HepG2 (cell line): ENCODE measurements around the gene NEK6. TPM values are rescaled to one million over a fixed set of nuclear protein-coding genes. Genes with fewer than 3 reads are reported as not detected.

Source experiments
- CHCHD3 ChIP-seq: sonication (generic); formaldehyde crosslinking; IDR thresholded peaks from 2 replicates; pipeline ENCODE4 v1.8.0; 2022; ENCODE audit warnings: mild to moderate bottlenecking, missing genetic modification reagents, moderate library complexity
- FOSL1 ChIP-seq: sonication (generic); formaldehyde crosslinking; IDR thresholded peaks from 2 replicates; pipeline ENCODE4 v1.9.0; 2021; ENCODE audit warnings: missing genetic modification reagents, borderline replicate concordance
- NR2F1 ChIP-seq, 2 experiments: fragments of 450-650 bp in 1 of 2; formaldehyde crosslinking in 1 of 2; IDR thresholded peaks; 2 replicates each; pipeline versions ENCODE4 v1.5.0 to v1.6.1; 2016 to 2020; ENCODE audit warnings: mild to moderate bottlenecking in 1 of 2, missing compliant biosample characterization in 1 of 2, missing genetic modification reagents in 1 of 2, moderate library complexity in 1 of 2
- SP2 ChIP-seq: sonication (generic); formaldehyde crosslinking; IDR thresholded peaks from 2 replicates; pipeline ENCODE4 v1.5.1; 2020; ENCODE audit warnings: mild to moderate bottlenecking, missing genetic modification reagents
- polyA plus RNA-seq, 8 experiments: library from polyadenylated mRNA; depleted of rRNA in 3 of 8; stranded (reverse) in 7 of 8; unstranded in 1 of 8; fragments of >200 nt; fragmentation: Illumina TruSeq in 4 of 8; extraction: Trizol in 4 of 8; gene quantifications; 2 replicates each; pipeline versions ENCODE4 v1.2.1 to v1.2.3, GENCODE V29; 2011 to 2016; ENCODE audit warnings: low read depth in 4 of 8, missing spikeins in 1 of 8, mixed read lengths in 1 of 8; ENCODE audit not compliant: insufficient read depth in 1 of 8
- total RNA-seq, 5 experiments: library from RNA; depleted of rRNA; stranded (reverse); fragments of >200 nt; fragmentation: Illumina TruSeq; extraction: Trizol; gene quantifications; 2 replicates each; pipeline ENCODE4 v1.2.3, GENCODE V29; 2016; ENCODE audit warnings: low read depth in 1 of 5
- TF ChIP-seq, protein P1 (sequence below): sonication (generic); formaldehyde crosslinking; IDR thresholded peaks from 2 replicates; pipeline ENCODE4 v1.5.0; 2020; ENCODE audit warnings: mild to moderate bottlenecking, missing genetic modification reagents
- TF ChIP-seq, protein P2 (sequence below): IDR thresholded peaks from 2 replicates; pipeline ENCODE4 v1.6.1; 2016; ENCODE audit warnings: missing genetic modification reagents, missing compliant biosample characterization
- TF ChIP-seq, protein P3 (sequence below): IDR thresholded peaks from 2 replicates; pipeline ENCODE4 v1.6.1; 2016; ENCODE audit warnings: mild to moderate bottlenecking
- TF ChIP-seq, protein P4 (sequence below): sonication (generic); formaldehyde crosslinking; IDR thresholded peaks from 2 replicates; pipeline ENCODE4 v1.5.0; 2020; ENCODE audit warnings: mild to moderate bottlenecking, low read depth, missing genetic modification reagents, borderline replicate concordance

Gene NEK6
- total and polyA plus RNA-seq, 2 of the 13 experiments (the other 11 are each of a cell fraction or from before 2014, with no cell fraction given): 30.4 to 119 TPM

DNA sequence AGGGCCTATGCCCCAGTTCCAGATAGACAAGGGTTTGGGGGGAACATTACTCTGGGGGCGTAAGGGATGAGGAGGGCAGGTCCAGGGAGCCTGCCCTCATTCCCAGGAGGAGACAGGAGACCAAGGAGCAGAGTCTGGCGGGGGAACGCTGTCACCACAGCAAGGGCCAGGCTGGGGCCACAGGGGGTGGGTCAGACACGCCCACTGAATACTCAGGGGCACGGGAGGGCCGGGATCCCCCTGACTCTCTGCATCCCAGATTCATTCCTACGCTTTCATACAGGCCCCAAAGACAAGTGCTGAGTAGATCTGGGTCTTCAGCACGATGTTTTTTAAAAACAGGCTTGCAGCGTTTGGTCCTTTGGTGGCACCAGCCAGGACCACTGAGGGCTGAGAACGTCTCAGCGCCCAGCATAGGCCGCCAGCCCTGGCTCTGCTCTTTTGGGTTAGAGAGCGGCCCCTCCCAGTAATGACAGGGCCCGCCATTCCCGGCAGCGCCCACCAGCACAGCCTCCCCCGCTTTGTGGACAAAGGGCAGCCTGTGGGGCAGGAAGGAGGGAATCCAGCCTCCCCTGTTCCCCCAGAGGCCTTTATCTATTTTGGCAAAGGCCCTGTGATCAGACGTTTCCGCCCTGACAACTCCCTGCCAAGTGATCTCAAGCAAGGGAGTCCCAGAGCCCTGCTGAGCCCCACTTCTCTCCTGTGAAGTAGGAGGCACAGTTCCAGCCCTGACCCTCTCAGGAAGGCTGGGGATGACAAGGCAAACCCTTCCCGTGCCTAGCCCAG lies 24.9 kb downstream of the NEK6 start (continued):
- TF ChIP-seq, protein P1, sequence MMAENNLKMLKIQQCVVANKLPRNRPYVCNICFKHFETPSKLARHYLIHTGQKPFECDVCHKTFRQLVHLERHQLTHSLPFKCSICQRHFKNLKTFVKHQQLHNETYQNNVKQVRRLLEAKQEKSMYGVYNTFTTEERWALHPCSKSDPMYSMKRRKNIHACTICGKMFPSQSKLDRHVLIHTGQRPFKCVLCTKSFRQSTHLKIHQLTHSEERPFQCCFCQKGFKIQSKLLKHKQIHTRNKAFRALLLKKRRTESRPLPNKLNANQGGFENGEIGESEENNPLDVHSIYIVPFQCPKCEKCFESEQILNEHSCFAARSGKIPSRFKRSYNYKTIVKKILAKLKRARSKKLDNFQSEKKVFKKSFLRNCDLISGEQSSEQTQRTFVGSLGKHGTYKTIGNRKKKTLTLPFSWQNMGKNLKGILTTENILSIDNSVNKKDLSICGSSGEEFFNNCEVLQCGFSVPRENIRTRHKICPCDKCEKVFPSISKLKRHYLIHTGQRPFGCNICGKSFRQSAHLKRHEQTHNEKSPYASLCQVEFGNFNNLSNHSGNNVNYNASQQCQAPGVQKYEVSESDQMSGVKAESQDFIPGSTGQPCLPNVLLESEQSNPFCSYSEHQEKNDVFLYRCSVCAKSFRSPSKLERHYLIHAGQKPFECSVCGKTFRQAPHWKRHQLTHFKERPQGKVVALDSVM (CRISPR knock-in tag): peak; percentile 62
- TF ChIP-seq CHCHD3: no peak
- TF ChIP-seq, protein P2, sequence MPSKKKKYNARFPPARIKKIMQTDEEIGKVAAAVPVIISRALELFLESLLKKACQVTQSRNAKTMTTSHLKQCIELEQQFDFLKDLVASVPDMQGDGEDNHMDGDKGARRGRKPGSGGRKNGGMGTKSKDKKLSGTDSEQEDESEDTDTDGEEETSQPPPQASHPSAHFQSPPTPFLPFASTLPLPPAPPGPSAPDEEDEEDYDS (CRISPR knock-in tag): 0 out of 2 replicates have a peak, but pooled peaks have one; percentile 25
- TF ChIP-seq FOSL1: no peak
- TF ChIP-seq, protein P3, sequence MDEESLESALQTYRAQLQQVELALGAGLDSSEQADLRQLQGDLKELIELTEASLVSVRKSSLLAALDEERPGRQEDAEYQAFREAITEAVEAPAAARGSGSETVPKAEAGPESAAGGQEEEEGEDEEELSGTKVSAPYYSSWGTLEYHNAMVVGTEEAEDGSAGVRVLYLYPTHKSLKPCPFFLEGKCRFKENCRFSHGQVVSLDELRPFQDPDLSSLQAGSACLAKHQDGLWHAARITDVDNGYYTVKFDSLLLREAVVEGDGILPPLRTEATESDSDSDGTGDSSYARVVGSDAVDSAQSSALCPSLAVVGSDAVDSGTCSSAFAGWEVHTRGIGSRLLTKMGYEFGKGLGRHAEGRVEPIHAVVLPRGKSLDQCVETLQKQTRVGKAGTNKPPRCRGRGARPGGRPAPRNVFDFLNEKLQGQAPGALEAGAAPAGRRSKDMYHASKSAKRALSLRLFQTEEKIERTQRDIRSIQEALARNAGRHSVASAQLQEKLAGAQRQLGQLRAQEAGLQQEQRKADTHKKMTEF (CRISPR knock-in tag): 0 out of 2 replicates have a peak, but pooled peaks have one; percentile 31
- TF ChIP-seq, protein P4, sequence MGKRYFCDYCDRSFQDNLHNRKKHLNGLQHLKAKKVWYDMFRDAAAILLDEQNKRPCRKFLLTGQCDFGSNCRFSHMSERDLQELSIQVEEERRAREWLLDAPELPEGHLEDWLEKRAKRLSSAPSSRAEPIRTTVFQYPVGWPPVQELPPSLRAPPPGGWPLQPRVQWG (CRISPR knock-in tag): no peak
- no peak for TF ChIP-seq SP2 (CRISPR knock-in tag)
- TF ChIP-seq NR2F1 (CRISPR knock-in tag; IDR thresholded peaks at IDR 0.05): no peak
